NCI-H1417 (cell line): Measurements from ENCODE around the gene CHRNA1.
"Not testable (repeated sequence)": the region's sequence is repeated elsewhere in the genome, so short reads cannot be mapped to it uniquely, and the experiment has no call there.

Experiments
- DNase-seq, 3 experiments: peaks; one replicate each; lab custom pipeline; 2025; lab: John Stamatoyannopoulos, UW

Gene CHRNA1

DNA sequence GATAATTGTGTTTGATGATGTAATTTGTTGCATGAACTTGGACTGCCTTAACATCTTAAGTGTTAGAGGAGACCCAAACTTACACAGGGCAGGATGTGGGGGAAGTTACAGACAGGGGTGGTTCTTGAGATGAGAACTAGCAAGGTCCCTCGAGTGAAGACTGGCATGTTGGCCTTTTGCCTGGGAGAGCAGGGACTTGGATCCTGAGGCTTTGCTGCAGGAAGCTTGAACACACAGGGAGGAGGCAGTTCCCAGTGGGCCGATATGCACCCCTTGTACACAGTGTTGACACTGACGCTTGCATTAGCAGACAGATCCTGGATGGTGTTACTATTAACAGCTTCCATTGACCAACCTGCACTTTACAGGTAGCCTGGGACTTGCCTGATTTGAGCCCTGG lies 47.5 kb downstream of the CHRNA1 start:
- no peak for DNase-seq

DNA sequence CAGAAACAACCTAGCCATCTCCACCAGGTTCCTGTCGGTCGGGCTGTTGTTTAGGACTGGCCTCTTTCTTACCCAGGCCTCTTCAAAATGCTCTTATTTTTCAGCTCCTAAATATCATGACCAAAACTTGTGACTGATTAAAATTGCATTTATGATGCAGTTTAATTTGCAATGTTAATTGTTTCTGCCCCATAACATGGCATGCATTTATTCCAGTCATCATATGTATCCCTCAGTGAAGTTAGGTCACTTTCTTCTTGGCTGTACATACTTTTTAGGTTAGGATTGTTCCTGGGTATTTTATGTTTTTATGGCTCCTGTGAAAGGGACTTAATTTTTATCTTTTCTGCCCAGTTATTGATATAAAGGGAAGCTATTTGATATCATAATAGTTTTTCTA lies 50.6 kb downstream of the CHRNA1 start:
- DNase-seq: no peak

DNA sequence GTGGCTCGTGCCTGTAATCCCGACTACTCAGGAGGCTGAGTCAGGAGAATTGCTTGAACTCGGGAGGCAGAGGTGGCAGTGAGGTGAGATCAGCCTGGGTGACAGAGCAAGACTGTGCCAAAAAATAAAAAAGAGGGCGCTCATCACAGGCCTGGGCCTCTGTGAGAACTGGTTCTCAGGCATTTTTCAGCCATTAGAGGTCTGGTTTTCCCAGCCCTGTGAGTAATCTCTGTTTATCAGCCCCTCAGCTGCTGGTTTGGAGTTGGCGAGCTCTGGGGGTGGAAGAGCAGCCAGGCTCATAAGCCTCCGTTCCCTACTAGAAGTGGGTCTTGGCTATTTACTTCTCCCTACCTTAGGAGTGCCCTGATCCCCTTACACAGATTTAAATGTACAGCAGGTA lies 53.1 kb downstream of the CHRNA1 start:
- no peak for DNase-seq

DNA sequence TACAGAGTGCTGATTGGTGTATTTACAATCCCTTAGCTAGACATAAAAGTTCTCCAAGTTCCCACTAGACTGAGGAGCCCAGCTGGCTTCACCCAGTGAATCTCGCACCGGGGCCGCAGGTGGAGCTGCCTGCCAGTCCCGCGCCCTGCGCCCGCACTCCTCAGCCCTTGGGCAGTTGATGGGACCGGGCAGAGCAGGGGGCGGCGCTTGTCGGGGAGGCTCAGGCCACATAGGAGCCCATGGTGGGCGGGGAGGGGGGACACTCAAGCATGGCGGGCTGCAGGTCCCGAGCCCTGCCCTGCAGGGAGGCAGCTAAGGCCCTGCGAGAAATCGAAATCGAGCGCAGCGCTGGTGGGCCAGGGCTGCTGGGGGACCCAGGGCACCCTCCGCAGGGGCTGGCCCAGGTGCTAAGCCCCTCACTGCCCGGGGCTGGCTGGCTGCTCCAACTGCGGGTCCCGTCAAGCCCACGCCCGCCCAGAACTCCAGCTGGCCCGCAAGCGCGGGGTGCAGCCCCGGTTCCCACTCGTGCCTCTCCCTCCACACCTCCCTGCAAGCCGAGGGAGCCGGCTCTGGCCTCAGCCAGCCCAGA lies 54.8 kb downstream of the CHRNA1 start:
- not testable (repeated sequence) for DNase-seq

DNA sequence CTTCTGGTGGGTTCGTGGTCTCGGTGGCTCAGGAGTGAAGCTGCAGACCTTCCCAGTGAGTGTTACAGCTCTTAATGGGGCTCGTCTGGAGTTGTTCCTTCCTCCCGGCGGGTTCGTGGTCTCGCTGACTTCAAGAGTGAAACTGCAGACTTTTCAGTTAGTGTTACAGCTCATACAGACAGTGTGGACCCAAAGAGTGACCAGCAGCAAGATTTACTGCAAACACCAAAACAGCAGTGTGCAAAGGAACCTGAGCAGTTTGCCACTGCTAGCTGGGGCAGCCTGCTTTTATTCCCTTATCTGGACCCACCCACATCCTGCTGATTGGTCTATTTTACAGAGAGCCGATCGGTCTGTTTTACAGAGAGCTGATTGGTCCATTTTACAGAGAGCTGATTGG lies 55.6 kb downstream of the CHRNA1 start:
- no peak for DNase-seq

DNA sequence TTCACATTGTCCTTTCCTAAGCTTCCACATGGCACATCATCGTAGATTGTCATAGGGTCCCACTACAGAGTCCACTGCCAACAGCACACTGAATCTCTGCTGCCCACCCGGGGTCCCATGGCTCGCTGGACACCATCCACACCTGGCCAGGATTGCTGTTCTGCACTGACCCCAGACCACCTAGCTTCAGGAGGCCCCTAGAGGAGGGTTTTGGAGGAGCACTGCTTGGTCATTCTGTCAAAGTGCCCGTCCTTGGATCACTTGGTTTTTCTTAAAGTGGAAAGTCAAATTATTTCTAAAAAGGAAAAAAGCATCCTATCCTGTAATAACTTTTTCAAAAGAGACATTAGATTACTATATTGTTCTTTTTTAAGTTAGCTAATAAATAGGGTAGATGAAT lies 59.0 kb downstream of the CHRNA1 start:
- no peak for DNase-seq

DNA sequence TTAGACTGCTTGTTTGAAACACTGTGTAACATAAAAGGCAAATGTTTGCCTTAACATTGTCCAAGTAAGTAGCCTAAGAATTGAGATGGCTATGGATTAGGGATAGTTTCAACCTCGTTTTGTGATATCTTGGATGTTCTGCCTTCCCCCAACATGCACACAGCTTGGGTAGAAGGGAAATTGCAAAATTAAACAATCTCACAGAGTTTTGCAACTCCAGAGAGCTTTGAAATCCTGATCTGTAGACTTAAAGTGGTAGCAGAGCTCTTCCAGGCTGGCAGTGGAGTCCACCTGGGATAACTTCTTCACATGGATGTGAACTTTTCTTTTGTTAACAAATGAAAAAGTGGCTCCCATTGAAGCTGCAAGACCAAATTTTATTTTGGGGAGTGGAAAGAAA lies 59.6 kb downstream of the CHRNA1 start:
- DNase-seq: no peak

DNA sequence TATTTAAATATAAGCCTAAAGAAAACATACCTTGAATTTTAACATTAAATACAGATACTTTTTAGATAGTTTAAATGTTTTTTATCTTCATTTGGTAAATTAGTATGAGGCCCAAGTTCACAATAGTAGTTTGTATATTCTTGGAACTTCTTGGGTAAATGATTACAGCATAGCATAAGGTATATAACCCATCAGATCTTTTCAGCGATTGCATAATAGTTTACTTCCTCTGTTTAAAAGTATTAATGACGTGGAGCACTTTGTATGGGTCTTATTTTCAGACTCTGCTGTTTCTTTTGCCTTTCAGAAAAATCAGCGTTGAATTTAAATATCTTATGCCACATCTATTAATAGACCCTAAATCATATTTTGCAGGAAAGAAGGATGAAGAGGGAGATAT lies 60.2 kb downstream of the CHRNA1 start:
- DNase-seq: no peak

DNA sequence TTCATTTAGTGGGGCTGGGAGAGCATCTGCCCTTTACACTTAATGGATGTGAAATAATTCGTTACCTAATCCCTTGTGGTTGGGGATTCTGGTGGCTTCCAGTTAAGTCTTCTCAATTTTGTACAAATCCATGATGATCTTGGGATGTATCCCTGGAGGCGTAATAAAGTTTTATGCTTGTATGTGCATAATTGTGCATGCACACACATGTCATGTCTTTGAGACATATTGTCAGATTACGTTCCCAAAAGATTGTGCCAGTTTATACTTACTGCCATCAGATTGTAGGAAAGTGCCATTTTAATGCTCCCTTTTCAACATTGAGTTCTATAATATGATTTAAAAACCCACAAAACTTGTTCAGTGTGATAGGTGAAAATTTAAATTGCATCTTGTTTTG lies 60.8 kb downstream of the CHRNA1 start:
- DNase-seq: no peak

DNA sequence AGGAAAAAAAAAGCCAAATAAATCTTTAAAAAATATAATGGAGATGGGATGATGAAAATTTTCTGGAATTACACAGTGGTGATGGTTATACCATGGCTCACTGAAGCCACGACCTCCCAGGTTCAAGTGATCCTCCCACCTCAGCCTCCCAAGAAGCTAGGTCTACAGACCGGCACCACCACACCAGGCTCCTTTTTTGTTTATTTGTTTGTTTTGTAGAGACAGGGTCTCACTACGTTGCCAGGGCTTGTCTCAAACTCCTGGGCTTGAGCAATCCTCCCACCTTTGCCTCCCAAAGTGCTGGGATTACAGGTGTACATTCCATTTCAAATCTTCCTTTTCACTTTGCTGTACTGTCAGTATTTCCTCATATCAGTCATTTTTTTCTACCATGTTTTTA lies 61.7 kb downstream of the CHRNA1 start:
- DNase-seq: no peak

DNA sequence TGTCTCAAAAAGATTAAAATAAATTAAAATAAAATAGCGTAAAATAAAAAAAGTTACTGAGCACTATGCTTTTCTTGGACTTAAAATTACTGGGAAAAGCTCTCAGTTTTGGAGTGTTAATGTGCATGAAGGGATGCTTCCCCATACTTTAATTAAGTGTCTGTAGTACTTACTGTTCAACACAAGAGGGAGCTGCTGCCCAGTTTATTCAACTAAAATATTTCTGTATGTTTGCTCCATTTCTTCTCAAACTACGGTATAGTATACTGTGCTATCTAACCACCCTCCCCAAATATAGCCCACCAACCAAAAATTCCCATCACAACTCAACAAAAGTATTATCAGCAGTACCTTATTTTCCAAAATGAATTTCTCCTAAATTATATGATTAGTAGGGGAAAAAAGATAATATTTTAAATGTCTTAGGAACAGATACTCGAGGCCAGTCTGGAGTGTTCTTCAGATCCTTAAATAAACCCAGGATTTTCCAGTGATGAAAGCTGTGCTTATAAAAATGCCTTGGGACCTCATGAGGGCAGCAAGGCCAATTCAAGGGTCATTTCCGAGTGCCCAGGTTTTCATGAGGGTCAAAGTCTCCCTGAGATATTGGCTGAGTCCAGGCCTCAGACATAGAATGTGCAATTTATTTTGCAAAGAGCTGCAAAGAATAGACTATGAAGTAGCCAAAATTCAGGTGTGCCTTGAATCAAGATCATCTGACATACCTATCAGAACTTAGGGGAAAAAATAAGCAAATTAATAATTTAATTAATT lies 64.1 kb downstream of the CHRNA1 start:
- DNase-seq: peak in 2 of 3 experiments; percentile 31 to 48
